ENCODE results near the gene CATSPER4. TPM values are rescaled to one million over a fixed set of nuclear protein-coding genes. Genes with fewer than 3 reads are reported as not detected.

Gene CATSPER4
- total and polyA plus RNA-seq, 4 donors, result not detected

Other genes with a start within 250 kb of the CATSPER4 start
- gene PAFAH2, start 192.5 kb upstream of the CATSPER4 start, total RNA-seq, result 1 to 10 TPM; 4.8 to 6.4 TPM
- 1 to 10 TPM; 3.7 to 4.9 TPM for gene PAFAH2, start 192.5 kb upstream of the CATSPER4 start, polyA plus RNA-seq
- gene EXTL1, start 168.8 kb upstream of the CATSPER4 start, total RNA-seq, result 1 to 10 TPM in 1 of 2 donors, under 1 TPM in 1; 0.29 to 1.3 TPM
- gene EXTL1, start 168.8 kb upstream of the CATSPER4 start, polyA plus RNA-seq, result under 1 TPM in 1 of 2 donors, not detected in 1; 0.33 TPM
- gene SLC30A2, start 144.5 kb upstream of the CATSPER4 start, total RNA-seq, result not detected
- gene SLC30A2, start 144.5 kb upstream of the CATSPER4 start, polyA plus RNA-seq, result under 1 TPM in 1 of 2 donors, not detected in 1; 0.13 TPM
- gene TRIM63, start 123.0 kb upstream of the CATSPER4 start, total RNA-seq, result under 1 TPM; 0.19 to 0.24 TPM
- gene TRIM63, start 123.0 kb upstream of the CATSPER4 start, polyA plus RNA-seq, result 1 to 10 TPM in 1 of 2 donors, under 1 TPM in 1; 0.36 to 1.5 TPM
- gene PDIK1L, start 78.8 kb upstream of the CATSPER4 start, total RNA-seq, result 1 to 10 TPM; 6.5 to 7.5 TPM
- 1 to 10 TPM; 2.0 to 3.8 TPM for gene PDIK1L, start 78.8 kb upstream of the CATSPER4 start, polyA plus RNA-seq
- 10 to 100 TPM in 1 of 2 donors, 1 to 10 TPM in 1; 5.0 to 15.7 TPM for gene FAM110D, start 31.5 kb upstream of the CATSPER4 start, total RNA-seq
- gene FAM110D, start 31.5 kb upstream of the CATSPER4 start, polyA plus RNA-seq, result 1 to 10 TPM in 1 of 2 donors, under 1 TPM in 1; 0.25 to 1.4 TPM
- gene C1orf232, start 21.6 kb upstream of the CATSPER4 start, total RNA-seq, result not detected
- not detected for gene C1orf232, start 21.6 kb upstream of the CATSPER4 start, polyA plus RNA-seq
- 10 to 100 TPM; 13.4 to 18.3 TPM for gene ZNF593, start 20.7 kb upstream of the CATSPER4 start, total RNA-seq
- gene ZNF593, start 20.7 kb upstream of the CATSPER4 start, polyA plus RNA-seq, result 10 to 100 TPM; 29.4 to 48.6 TPM
- gene ZNF593OS, start 18.8 kb upstream of the CATSPER4 start, total RNA-seq, result not detected
- under 1 TPM in 1 of 2 donors, not detected in 1; 0.20 TPM for gene ZNF593OS, start 18.8 kb upstream of the CATSPER4 start, polyA plus RNA-seq
- gene CNKSR1, start 13.1 kb upstream of the CATSPER4 start, total RNA-seq, result 1 to 10 TPM; 1.5 to 1.7 TPM
- gene CNKSR1, start 13.1 kb upstream of the CATSPER4 start, polyA plus RNA-seq, result 1 to 10 TPM; 2.3 to 4.9 TPM
- gene CEP85, start 43.6 kb downstream of the CATSPER4 start, total RNA-seq, result 1 to 10 TPM; 3.0 to 5.9 TPM
- gene CEP85, start 43.6 kb downstream of the CATSPER4 start, polyA plus RNA-seq, result 1 to 10 TPM in 1 of 2 donors, under 1 TPM in 1; 0.74 to 1.9 TPM
- 100 to 1,000 TPM; 160 to 252 TPM for gene SH3BGRL3, start 89.5 kb downstream of the CATSPER4 start, total RNA-seq
- 100 to 1,000 TPM; 219 to 232 TPM for gene SH3BGRL3, start 89.5 kb downstream of the CATSPER4 start, polyA plus RNA-seq
- gene UBXN11, start 116.0 kb downstream of the CATSPER4 start, total RNA-seq, result 10 to 100 TPM; 14.6 to 33.9 TPM
- gene UBXN11, start 116.0 kb downstream of the CATSPER4 start, polyA plus RNA-seq, result 10 to 100 TPM; 11.6 to 46.8 TPM
- 10 to 100 TPM; 12.0 to 14.7 TPM for gene CD52, start 127.4 kb downstream of the CATSPER4 start, total RNA-seq
- 10 to 100 TPM in 1 of 2 donors, 1 to 10 TPM in 1; 8.3 to 31.4 TPM for gene CD52, start 127.4 kb downstream of the CATSPER4 start, polyA plus RNA-seq
- gene CRYBG2, start 163.5 kb downstream of the CATSPER4 start, total RNA-seq, result under 1 TPM in 1 of 2 donors, not detected in 1; 0.27 TPM
- gene CRYBG2, start 163.5 kb downstream of the CATSPER4 start, polyA plus RNA-seq, result 1 to 10 TPM in 1 of 2 donors, under 1 TPM in 1; 0.05 to 6.4 TPM
- gene ZNF683, start 182.1 kb downstream of the CATSPER4 start, total RNA-seq, result under 1 TPM; 0.24 to 0.65 TPM
- gene ZNF683, start 182.1 kb downstream of the CATSPER4 start, polyA plus RNA-seq, result under 1 TPM in 1 of 2 donors, not detected in 1; 0.87 TPM
- not detected for gene LIN28A, start 220.2 kb downstream of the CATSPER4 start, total RNA-seq
- not detected for gene LIN28A, start 220.2 kb downstream of the CATSPER4 start, polyA plus RNA-seq
- 10 to 100 TPM; 42.3 to 46.4 TPM for gene DHDDS, start 241.7 kb downstream of the CATSPER4 start, total RNA-seq
- 10 to 100 TPM; 18.0 to 25.5 TPM for gene DHDDS, start 241.7 kb downstream of the CATSPER4 start, polyA plus RNA-seq